Measurements from ENCODE around the gene NKX2-1. TPM values are rescaled to one million over a fixed set of nuclear protein-coding genes. Genes with fewer than 3 reads are reported as not detected.
A peak's percentile ranks its signal among the peaks of the same experiment; 100 is the strongest.
"Not testable (repeated sequence)": the region's sequence is repeated elsewhere in the genome, so short reads cannot be mapped to it uniquely, and the experiment has no call there.

The NKX2-1 gene
- total RNA-seq, 1 experiment from 2014 or later, result not detected

- DNase-seq (ENCODE audit: low read depth), result no peak
These were observed 13.9 kb downstream of the NKX2-1 start for GRCh38 chr14:36505892-36506731.

- no peak for DNase-seq (ENCODE audit: low read depth)
These were observed 14.7 kb downstream of the NKX2-1 start for GRCh38 chr14:36505181-36505815.

GRCh38 chr14:36504771-36505175, 15.3 kb downstream of the NKX2-1 start:
- no peak for DNase-seq (ENCODE audit: low read depth)

GRCh38 chr14:36503771-36504741, 16.0 kb downstream of the NKX2-1 start:
- no peak for DNase-seq (ENCODE audit: low read depth)

DNA sequence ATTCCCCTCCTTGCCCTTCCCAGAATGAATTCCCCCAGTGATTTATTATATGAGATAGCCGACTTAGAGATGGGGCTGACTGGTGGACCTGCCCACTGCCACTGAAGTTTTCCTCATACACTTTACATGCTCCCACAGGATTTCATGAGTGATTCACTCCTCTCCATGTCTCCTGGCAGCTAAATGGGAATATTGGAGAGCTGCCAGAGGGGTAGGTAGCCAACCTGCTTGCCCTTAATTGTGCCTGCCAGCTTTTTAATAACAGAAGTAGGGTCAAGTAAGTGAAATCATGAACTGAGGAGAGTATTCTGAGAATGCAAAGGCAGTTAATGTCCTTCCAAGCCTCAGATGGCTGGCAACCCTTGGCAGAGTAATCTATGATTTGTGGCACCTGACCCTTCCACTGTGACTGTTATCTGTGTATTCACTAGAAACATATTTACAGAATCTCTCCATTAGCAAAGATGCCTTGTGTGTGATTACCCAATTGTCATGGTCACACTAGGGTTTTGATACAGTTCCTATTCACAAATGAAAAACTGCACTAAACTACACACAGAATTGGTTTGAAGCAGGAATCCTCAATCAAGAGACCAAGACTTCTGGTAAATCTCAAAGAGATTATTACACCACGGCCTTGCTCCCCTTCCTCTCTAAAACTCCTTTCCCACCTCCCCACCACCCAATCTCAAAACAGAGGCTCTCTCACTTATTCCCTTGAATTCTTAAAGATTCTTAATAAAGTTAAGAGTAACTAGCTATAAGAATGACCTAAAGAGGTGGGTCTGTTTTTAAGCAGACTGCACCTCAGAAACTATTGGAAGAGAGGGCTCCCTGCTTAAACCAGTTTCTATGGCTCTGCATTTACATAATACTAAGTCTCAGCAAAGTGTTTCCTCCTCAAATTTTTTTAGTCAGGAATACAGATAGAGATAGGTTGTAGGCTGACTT, 17.2 kb downstream of the NKX2-1 start:
- no peak for DNase-seq (ENCODE audit: low read depth)

GRCh38 chr14:36498938-36499337, 21.1 kb downstream of the NKX2-1 start:
- no peak for DNase-seq (ENCODE audit: low read depth)

DNA sequence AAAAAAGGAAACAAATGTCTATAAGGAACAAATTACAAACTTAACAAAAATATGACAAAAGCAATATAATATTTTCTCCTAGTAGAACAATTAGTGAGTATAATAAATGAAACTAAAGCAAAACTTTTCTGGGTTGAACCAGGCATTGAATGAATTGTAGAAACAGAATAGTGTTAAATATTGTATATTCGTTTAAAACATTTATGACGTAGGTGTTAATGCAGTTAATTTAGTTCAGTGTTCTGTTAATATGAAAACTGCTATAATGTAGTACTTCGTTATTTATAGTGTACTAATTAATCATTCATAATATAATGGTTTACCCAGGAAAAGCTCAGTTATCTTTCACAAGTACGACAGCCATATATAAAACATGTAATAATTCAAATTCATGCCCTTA, 23.7 kb downstream of the NKX2-1 start:
- DNase-seq (ENCODE audit: low read depth), result no peak

GRCh38 chr14:36495666-36496065, 24.4 kb downstream of the NKX2-1 start:
- DNase-seq (ENCODE audit: low read depth), result no peak

DNA sequence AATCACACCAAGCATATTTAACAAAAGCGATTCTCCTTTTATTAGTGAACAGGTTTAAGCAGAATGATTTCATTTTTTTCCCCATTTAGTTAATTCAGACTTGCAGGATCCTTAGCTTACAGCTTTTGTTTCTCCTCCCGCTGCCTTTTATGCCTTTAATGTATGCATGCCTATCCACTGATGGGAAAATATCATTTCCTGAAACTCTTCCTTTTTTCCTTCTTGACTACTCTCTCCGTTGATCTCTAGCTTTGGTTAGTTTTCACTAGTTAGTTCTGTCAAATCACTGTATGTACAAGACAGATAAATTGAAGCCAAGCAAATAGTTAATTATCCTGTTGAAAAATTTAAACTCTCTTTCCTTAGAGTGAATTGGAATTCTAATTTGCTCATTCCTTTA, 26.3 kb downstream of the NKX2-1 start:
- no peak for DNase-seq (ENCODE audit: low read depth)

- DNase-seq (ENCODE audit: low read depth), result no peak
These were observed 34.3 kb downstream of the NKX2-1 start for GRCh38 chr14:36485773-36486172.

GRCh38 chr14:36479344-36479743, 40.7 kb downstream of the NKX2-1 start:
- DNase-seq (ENCODE audit: low read depth), result no peak

DNA sequence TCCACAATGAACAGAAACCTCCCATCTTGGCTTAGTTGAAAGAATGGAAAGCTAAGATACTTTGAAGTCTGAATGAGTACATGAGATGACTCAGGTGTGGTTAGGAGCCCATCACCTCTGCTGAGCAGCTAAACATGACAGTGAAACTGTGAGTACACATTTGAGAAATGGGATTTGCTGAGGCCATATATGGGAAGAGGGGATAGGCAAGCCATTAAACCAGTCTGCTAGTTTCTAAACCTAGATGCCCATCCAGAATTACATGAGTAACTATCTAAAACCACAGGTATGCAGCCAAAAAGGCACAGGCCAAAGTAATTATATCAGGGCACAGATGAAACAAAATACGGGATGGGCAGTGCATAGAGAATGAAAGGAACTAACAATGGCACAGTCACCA, 41.2 kb downstream of the NKX2-1 start:
- DNase-seq (ENCODE audit: low read depth), result peak; percentile 36

DNA sequence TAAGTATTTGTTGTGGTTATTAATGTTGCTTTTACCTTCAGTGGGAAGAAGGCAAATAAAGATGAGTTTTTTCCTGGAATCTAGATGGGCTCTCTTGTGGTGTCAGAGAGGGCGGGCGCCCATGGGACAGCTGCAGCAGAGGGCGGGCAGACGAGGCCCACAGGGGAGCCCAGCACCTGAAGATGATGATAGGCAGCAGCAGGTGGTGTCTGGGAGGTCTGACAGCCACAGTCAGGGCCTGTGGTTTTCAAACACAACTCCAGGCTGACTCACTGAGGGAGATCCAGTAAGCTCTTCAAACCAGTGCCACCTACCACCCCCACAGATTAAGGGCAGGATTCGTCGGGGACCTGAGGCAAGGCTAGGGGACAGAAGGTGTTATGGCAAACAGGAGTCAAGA, 42.8 kb downstream of the NKX2-1 start:
- peak; percentile 86 for DNase-seq (ENCODE audit: low read depth)

DNA sequence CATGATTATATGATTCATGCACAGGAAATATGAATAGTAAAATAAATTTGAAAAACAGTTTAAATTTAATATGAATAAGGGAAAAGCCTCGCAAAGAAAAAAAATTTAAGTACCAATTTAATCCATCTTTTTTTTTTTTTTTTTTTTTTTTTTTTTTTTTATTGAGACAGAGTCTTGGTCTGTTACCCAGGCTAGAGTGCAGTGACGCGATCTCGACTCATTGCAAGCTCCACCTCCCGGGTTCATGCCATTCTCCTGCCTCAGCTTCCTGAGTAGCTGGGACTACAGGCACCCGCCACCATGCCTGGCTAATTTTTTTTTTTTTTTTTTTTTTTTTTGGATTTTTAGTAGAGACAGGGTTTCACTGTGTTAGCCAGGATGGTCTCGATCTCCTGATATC, 44.0 kb downstream of the NKX2-1 start:
- not testable (repeated sequence) for DNase-seq (ENCODE audit: low read depth)

DNA sequence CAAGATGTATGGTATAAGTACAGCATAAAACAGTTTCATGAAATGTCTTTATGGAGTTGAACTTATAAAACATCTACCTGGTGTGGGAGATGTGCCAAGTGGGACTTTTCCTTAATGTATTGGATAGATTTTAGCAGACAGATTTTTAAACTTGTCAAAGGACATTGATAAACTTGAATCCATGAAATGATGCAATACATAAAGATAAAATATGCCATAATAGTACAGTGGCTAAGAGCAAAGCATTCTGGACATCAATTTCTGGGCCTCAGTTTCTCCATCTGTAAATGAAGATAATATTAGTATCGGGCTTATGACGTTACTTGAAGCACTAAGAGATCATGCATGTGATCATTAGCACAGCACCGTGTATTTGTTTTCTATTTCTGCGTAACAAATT, 45.4 kb downstream of the NKX2-1 start:
- DNase-seq (ENCODE audit: low read depth), result no peak

DNA sequence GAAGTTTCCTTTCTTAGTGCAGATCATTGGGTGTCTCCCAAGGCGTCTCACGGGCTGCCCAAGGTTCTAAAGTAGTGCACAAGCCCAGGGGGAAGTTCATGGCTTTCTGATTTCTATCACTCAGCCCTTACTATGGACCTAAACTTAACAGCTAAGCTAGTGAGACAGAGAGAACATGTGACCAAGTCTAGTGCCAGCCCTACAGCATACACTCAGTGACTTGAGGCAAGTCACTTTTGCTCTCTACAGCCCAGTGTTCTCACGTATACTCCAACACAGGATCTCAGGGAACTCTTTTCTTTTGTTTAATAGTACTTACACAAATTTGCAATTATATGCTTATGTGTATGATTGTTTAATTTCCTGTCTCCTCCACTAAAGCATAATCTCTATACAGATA, 48.6 kb downstream of the NKX2-1 start:
- no peak for DNase-seq (ENCODE audit: low read depth)

DNA sequence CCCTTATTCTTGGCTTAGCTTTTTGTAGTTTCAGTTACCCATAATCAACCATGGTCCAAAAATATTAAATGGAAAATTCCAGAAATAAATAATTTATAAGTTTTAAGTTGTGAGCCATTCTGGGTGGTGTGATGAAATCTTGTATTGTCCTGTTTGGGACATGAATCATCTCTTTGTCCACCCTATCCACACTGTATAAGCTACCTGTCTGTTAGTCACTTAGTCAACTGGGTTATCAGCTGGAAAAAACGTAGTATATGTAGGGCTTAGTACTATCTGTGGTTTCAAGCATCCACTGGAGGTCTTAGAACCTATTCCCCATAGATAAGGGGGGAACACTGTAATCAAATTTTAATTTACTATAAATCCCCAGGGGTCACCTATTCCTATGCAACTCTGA, 52.7 kb downstream of the NKX2-1 start:
- DNase-seq (ENCODE audit: low read depth), result no peak

Data from LHCN-M2 (cell line).